Activated naive CD8-positive, alpha-beta T cell treated with anti-CD3 and anti-CD28 coated beads, Interleukin-2, amount 10 ng/mL, durations not matched to agents 7 days and 5 days (primary cell): ENCODE measurements around the gene CNTNAP5. TPM values are rescaled to one million over a fixed set of nuclear protein-coding genes. Genes with fewer than 3 reads are reported as not detected.

Source experiments
- ATAC-seq: fragments of 150-1000 bp; cut with Tn5 transposase; one replicate; pipeline ENCODE4 v1.10.0; 2021; ENCODE audit warnings: low read depth, moderate library complexity
- POLR2A ChIA-PET: fragments of 350-600 bp; sonication (Branson Sonifier 250); formaldehyde crosslinking; loops from one replicate; lab custom pipeline; 2021; ENCODE audit warnings: antibody characterized with exemption; lab: Charles Lee
- DNase-seq: peaks from one replicate; pipeline ENCODE4 v3.0.0; 2021
- H3K27ac Mint-ChIP-seq: one replicate; pipeline ENCODE4 v1.8.0; 2022; ENCODE audit warnings: mild to moderate bottlenecking, mixed read lengths
- H3K27me3 Mint-ChIP-seq: one replicate; pipeline ENCODE4 v1.8.0; 2022; ENCODE audit warnings: mild to moderate bottlenecking, moderate library complexity, mixed read lengths
- H3K36me3 Mint-ChIP-seq: one replicate; pipeline ENCODE4 v1.8.0; 2021; ENCODE audit warnings: mild to moderate bottlenecking, mixed read lengths
- H3K4me1 Mint-ChIP-seq: one replicate; pipeline ENCODE4 v1.8.0; 2021; ENCODE audit warnings: mixed read lengths
- H3K4me3 Mint-ChIP-seq: one replicate; pipeline ENCODE4 v1.8.0; 2022; ENCODE audit warnings: mild to moderate bottlenecking, moderate library complexity, mixed read lengths
- H3K9me3 Mint-ChIP-seq: one replicate; pipeline ENCODE4 v1.8.0; 2021; ENCODE audit warnings: mixed read lengths
- total RNA-seq, 2 experiments: library from RNA; stranded (reverse); gene quantifications; one replicate each; pipeline ENCODE4 v1.2.3, GENCODE V29; 2021

The CNTNAP5 gene
- total RNA-seq, 2 experiments from 2014 or later = not detected

GRCh38 chr2:124602759-124603158 is 577.7 kb downstream of the CNTNAP5 start:
- H3K36me3 Mint-ChIP-seq = no peaks in the 10 kb centered on the region
- POLR2A ChIA-PET = no interaction called here
- no peaks in the 10 kb centered on the region for H3K27me3 Mint-ChIP-seq
- H3K27ac Mint-ChIP-seq = no peak overlapping the region
- H3K9me3 Mint-ChIP-seq = peaks cover 3% of the 10 kb centered on the region
- DNase-seq = no peak
- H3K4me1 Mint-ChIP-seq = no peaks in the 10 kb centered on the region
- ATAC-seq = no peak
- H3K4me3 Mint-ChIP-seq = no peak overlapping the region

- DNase-seq (no peak), ATAC-seq (no peak)
- no peaks in the 10 kb centered on the region for H3K36me3 Mint-ChIP-seq
- POLR2A ChIA-PET = no interaction called here
- no peaks in the 10 kb centered on the region for H3K27me3 Mint-ChIP-seq
- H3K4me3 Mint-ChIP-seq = no peak overlapping the region
- H3K9me3 Mint-ChIP-seq = peaks cover 1% of the 10 kb centered on the region
- H3K27ac Mint-ChIP-seq = no peak overlapping the region
- no peaks in the 10 kb centered on the region for H3K4me1 Mint-ChIP-seq
Observed at GRCh38 chr2:124604940-124605339, 579.9 kb downstream of the CNTNAP5 start.

GRCh38 chr2:124607679-124608078 is 582.6 kb downstream of the CNTNAP5 start:
- Mint-ChIP-seq H3K36me3 (no peaks in the 10 kb centered on the region), H3K27me3 (no peaks in the 10 kb centered on the region), H3K9me3 (peaks cover 1% of the 10 kb centered on the region), H3K4me3 (no peak overlapping the region), H3K27ac (no peak overlapping the region), H3K4me1 (no peaks in the 10 kb centered on the region)
- POLR2A ChIA-PET = no interaction called here
- ATAC-seq (no peak), DNase-seq (no peak)

GRCh38 chr2:124609667-124610066 is 584.6 kb downstream of the CNTNAP5 start:
- Mint-ChIP-seq H3K4me1 (no peaks in the 10 kb centered on the region), H3K27me3 (no peaks in the 10 kb centered on the region), H3K36me3 (no peaks in the 10 kb centered on the region), H3K4me3 (no peak overlapping the region), H3K9me3 (no peaks in the 10 kb centered on the region), H3K27ac (no peak overlapping the region)
- POLR2A ChIA-PET = no interaction called here
- no peak for DNase-seq
- no peak for ATAC-seq

GRCh38 chr2:124610141-124610540 is 585.1 kb downstream of the CNTNAP5 start:
- no peak overlapping the region for H3K4me3 Mint-ChIP-seq
- POLR2A ChIA-PET = no interaction called here
- ATAC-seq (no peak), DNase-seq (no peak)
- H3K9me3 Mint-ChIP-seq = no peaks in the 10 kb centered on the region
- no peaks in the 10 kb centered on the region for H3K27me3 Mint-ChIP-seq
- H3K4me1 Mint-ChIP-seq = no peaks in the 10 kb centered on the region
- H3K27ac Mint-ChIP-seq = no peak overlapping the region
- no peaks in the 10 kb centered on the region for H3K36me3 Mint-ChIP-seq

- H3K9me3 Mint-ChIP-seq = no peaks in the 10 kb centered on the region
- no peak for DNase-seq
- no peaks in the 10 kb centered on the region for H3K27me3 Mint-ChIP-seq
- H3K27ac Mint-ChIP-seq = no peak overlapping the region
- ATAC-seq = no peak
- H3K36me3 Mint-ChIP-seq = no peaks in the 10 kb centered on the region
- POLR2A ChIA-PET = no interaction called here
- no peak overlapping the region for H3K4me3 Mint-ChIP-seq
- no peaks in the 10 kb centered on the region for H3K4me1 Mint-ChIP-seq
Observed at GRCh38 chr2:124610866-124611265, 585.8 kb downstream of the CNTNAP5 start.

GRCh38 chr2:124623560-124623959 is 598.5 kb downstream of the CNTNAP5 start:
- no peak for ATAC-seq
- POLR2A ChIA-PET = no interaction called here
- Mint-ChIP-seq H3K36me3 (no peaks in the 10 kb centered on the region), H3K27ac (no peak overlapping the region), H3K27me3 (no peaks in the 10 kb centered on the region), H3K9me3 (no peaks in the 10 kb centered on the region), H3K4me3 (no peak overlapping the region), H3K4me1 (no peaks in the 10 kb centered on the region)
- DNase-seq = no peak

GRCh38 chr2:124625561-124625960 is 600.5 kb downstream of the CNTNAP5 start:
- Mint-ChIP-seq H3K4me3 (no peak overlapping the region), H3K36me3 (no peaks in the 10 kb centered on the region)

GRCh38 chr2:124626993-124627392 is 601.9 kb downstream of the CNTNAP5 start:
- H3K9me3 Mint-ChIP-seq = peaks cover 2% of the 10 kb centered on the region
- H3K27me3 Mint-ChIP-seq = no peaks in the 10 kb centered on the region
- ATAC-seq (no peak), DNase-seq (no peak)
- POLR2A ChIA-PET = no interaction called here
- no peaks in the 10 kb centered on the region for H3K4me1 Mint-ChIP-seq
- H3K27ac Mint-ChIP-seq = no peak overlapping the region
- H3K4me3 Mint-ChIP-seq = no peak overlapping the region
- H3K36me3 Mint-ChIP-seq = no peaks in the 10 kb centered on the region

More at GRCh38 chr2:124625561-124625960, 600.5 kb downstream of the CNTNAP5 start:
- Mint-ChIP-seq H3K4me1 (no peaks in the 10 kb centered on the region), H3K27ac (no peak overlapping the region), H3K27me3 (no peaks in the 10 kb centered on the region), H3K9me3 (peaks cover 2% of the 10 kb centered on the region)
- POLR2A ChIA-PET = no interaction called here
- no peak for DNase-seq
- no peak for ATAC-seq

GRCh38 chr2:124633812-124634211 is 608.7 kb downstream of the CNTNAP5 start:
- no peaks in the 10 kb centered on the region for H3K4me1 Mint-ChIP-seq
- no peaks in the 10 kb centered on the region for H3K36me3 Mint-ChIP-seq
- H3K9me3 Mint-ChIP-seq = peaks cover 2% of the 10 kb centered on the region
- DNase-seq (no peak), ATAC-seq (no peak)
- H3K27ac Mint-ChIP-seq = no peak overlapping the region
- POLR2A ChIA-PET = no interaction called here
- H3K4me3 Mint-ChIP-seq = no peak overlapping the region
- H3K27me3 Mint-ChIP-seq = no peaks in the 10 kb centered on the region

GRCh38 chr2:124639524-124639923 is 614.4 kb downstream of the CNTNAP5 start:
- H3K4me1 Mint-ChIP-seq = no peaks in the 10 kb centered on the region
- no peak overlapping the region for H3K4me3 Mint-ChIP-seq
- DNase-seq (no peak), ATAC-seq (no peak)
- H3K27me3 Mint-ChIP-seq = no peaks in the 10 kb centered on the region
- no peak overlapping the region for H3K27ac Mint-ChIP-seq
- POLR2A ChIA-PET = no interaction called here
- H3K9me3 Mint-ChIP-seq = no peaks in the 10 kb centered on the region
- H3K36me3 Mint-ChIP-seq = no peaks in the 10 kb centered on the region

- Mint-ChIP-seq H3K4me3 (no peak overlapping the region), H3K4me1 (no peaks in the 10 kb centered on the region), H3K27me3 (no peaks in the 10 kb centered on the region), H3K27ac (no peak overlapping the region), H3K36me3 (no peaks in the 10 kb centered on the region), H3K9me3 (no peaks in the 10 kb centered on the region)
- DNase-seq (no peak), ATAC-seq (no peak)
- POLR2A ChIA-PET = no interaction called here
Observed at GRCh38 chr2:124640221-124640750, 615.2 kb downstream of the CNTNAP5 start.

- Mint-ChIP-seq H3K27me3 (no peaks in the 10 kb centered on the region), H3K27ac (no peak overlapping the region), H3K36me3 (no peaks in the 10 kb centered on the region), H3K9me3 (peaks cover 4% of the 10 kb centered on the region), H3K4me1 (no peaks in the 10 kb centered on the region), H3K4me3 (no peak overlapping the region)
- no peak for DNase-seq
- ATAC-seq = no peak
- POLR2A ChIA-PET = no interaction called here
Observed at GRCh38 chr2:124646166-124646815, 621.2 kb downstream of the CNTNAP5 start.

- Mint-ChIP-seq H3K4me3 (no peak overlapping the region), H3K4me1 (no peaks in the 10 kb centered on the region), H3K9me3 (peaks cover 4% of the 10 kb centered on the region), H3K36me3 (no peaks in the 10 kb centered on the region), H3K27ac (no peak overlapping the region), H3K27me3 (no peaks in the 10 kb centered on the region)
- POLR2A ChIA-PET = no interaction called here
- DNase-seq = no peak
- no peak for ATAC-seq
Observed at GRCh38 chr2:124647245-124647644, 622.2 kb downstream of the CNTNAP5 start.
